Effector memory CD4-positive, alpha-beta T cell (primary cell): ENCODE measurements around the gene SEC11A.
A peak's percentile ranks its signal among the peaks of the same experiment; 100 is the strongest.

ENCODE experiments used
- DNase-seq, 3 donors: peaks; one replicate each; pipeline ENCODE4 v3.0.0-alpha.2; 2020
- H3K27ac ChIP-seq: 2 replicates; pipeline ENCODE4 v1.7.0; 2013; ENCODE audit warnings: mild to moderate bottlenecking, low read length, moderate library complexity; ENCODE audit not compliant: insufficient read depth, poor library complexity, severe bottlenecking
- H3K27me3 ChIP-seq: replicated peaks from 2 replicates; pipeline ENCODE4 v1.7.0; 2013; ENCODE audit warnings: mild to moderate bottlenecking, low read length; ENCODE audit not compliant: insufficient read depth, control insufficient read depth, poor library complexity, severe bottlenecking
- H3K36me3 ChIP-seq: 2 replicates; pipeline ENCODE4 v1.7.0; 2013; ENCODE audit warnings: mild to moderate bottlenecking, low read length, moderate library complexity; ENCODE audit not compliant: control insufficient read depth, insufficient read depth
- H3K4me1 ChIP-seq: 2 replicates; pipeline ENCODE4 v1.7.0; 2013; ENCODE audit warnings: low read length, mild to moderate bottlenecking; ENCODE audit not compliant: control insufficient read depth, insufficient read depth, poor library complexity, severe bottlenecking
- H3K4me3 ChIP-seq: 2 replicates; pipeline ENCODE4 v1.7.0; 2013; ENCODE audit warnings: low read length, low read depth, mild to moderate bottlenecking; ENCODE audit not compliant: insufficient read depth, poor library complexity, severe bottlenecking
- H3K9me3 ChIP-seq: 2 replicates; pipeline ENCODE4 v1.7.0; 2013; ENCODE audit warnings: mild to moderate bottlenecking, low read length, moderate library complexity; ENCODE audit not compliant: control insufficient read depth

SEC11A gene

GRCh38 chr15:84658788-84659411, 57.0 kb downstream of the SEC11A start:
- Histone ChIP-seq H3K27ac (peak overlapping the region; percentile 69), H3K9me3 (no peaks in the 10 kb centered on the region), H3K4me1 (peaks cover 17% of the 10 kb centered on the region), H3K27me3 (no peaks in the 10 kb centered on the region), H3K4me3 (peak overlapping the region; percentile 66), H3K36me3 (no peaks in the 10 kb centered on the region)
- DNase-seq = no peak

DNA sequence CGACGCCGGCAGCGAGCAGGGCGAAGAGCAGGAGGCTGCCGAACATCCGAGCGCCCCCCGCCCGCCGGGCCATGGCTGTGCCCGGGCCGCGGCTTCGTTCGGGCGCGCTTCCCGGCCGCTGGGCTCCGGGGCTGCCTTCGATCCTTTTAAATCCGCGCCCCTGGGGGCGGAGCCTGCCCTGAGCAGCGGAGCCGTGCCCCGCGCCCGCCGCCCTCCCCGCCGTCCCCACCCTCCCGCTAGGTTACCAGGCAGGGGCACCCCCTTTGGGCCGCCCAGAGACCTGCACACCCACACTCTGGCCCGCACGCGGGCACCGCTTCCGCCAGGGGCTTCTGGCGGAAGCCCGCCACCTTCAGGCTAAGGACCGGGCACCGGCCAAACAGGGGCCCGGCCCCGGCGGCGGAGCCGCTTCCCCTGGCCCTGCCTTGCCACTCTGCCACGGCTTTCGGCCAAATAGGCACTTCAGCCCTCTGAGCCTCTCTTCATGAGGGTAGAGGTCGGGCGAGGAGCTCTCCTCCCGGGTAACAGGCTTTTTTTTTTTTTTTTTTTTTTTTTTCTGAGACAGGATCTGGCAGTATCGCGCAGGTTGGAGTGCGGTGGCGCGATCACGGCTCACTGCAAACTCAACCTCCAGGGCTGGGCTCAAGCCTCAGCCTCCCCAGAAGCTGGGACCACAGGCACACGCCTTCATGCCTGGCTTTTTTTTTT, 57.7 kb downstream of the SEC11A start, which contains the start of gene NMB:
NMB (minus strand) TSS at position 120 of the 708 bp plus-strand sequence; CDS start at position 73, 47 bp downstream.
- Histone ChIP-seq H3K4me3 (peak within 1 kb of the TSS; percentile 66), H3K27ac (peak within 1 kb of the TSS; percentile 69), H3K27me3 (no peaks in the 10 kb centered on the region), H3K4me1 (peaks cover 23% of the 10 kb centered on the region), H3K9me3 (no peaks in the 10 kb centered on the region), H3K36me3 (no peaks in the 10 kb centered on the region)
- DNase-seq = peak; percentile 80 to 85 (median 85)

DNA sequence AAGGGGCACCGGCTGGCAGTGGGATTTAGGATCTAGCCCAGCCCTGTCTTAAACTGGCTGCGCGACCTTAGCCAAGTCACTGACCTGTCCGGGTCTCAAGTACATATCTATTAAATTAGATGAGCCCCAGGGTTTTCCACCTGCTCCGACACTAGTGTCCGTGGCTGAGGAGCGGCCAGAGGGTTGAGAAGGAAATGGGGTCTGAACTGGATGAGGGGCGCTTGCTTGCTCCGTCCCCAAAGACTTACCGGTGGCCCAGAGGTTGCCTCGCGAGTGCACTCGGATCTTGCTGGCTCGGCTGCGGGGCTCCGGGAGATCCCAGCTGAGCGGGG, 58.2 kb downstream of the SEC11A start:
- H3K36me3 ChIP-seq = no peaks in the 10 kb centered on the region
- H3K4me3 ChIP-seq = peak overlapping the region; percentile 66
- DNase-seq = no peak
- H3K4me1 ChIP-seq = peaks cover 28% of the 10 kb centered on the region
- H3K27me3 ChIP-seq = no peaks in the 10 kb centered on the region
- peak overlapping the region; percentile 69 for H3K27ac ChIP-seq
- H3K9me3 ChIP-seq = no peaks in the 10 kb centered on the region

DNA sequence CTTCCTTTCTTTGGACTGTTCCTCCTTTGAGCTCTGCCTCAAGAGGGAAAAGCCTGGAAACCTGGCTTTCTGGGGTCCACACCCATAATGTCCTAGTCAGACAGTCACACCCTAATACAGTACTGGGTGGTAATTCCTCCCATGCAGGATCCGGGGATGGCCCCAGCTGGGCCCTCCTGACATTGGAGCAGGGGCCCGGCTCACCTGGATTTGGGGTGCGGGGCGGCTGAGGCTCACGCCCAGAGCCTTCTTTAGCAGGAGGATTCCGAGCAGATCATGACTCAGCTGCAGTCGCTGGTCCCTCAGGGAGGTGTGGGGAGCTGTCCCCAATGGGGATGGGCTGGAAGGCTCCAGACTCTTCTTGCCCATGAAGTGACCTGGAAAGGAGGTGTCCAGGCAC, 59.0 kb downstream of the SEC11A start:
- no peak for DNase-seq
- H3K4me1 ChIP-seq = peaks cover 28% of the 10 kb centered on the region

GRCh38 chr15:84654689-84655453, 61.1 kb downstream of the SEC11A start:
- Histone ChIP-seq H3K27ac (peak overlapping the region; percentile 93), H3K9me3 (no peaks in the 10 kb centered on the region), H3K36me3 (peaks cover 14% of the 10 kb centered on the region), H3K4me3 (peak overlapping the region; percentile 89), H3K27me3 (no peaks in the 10 kb centered on the region), H3K4me1 (peaks cover 28% of the 10 kb centered on the region)
- DNase-seq = peak; percentile 43 to 65 (median 52)

More for the DNA sequence above, 59.0 kb downstream of the SEC11A start:
- H3K9me3 ChIP-seq = no peaks in the 10 kb centered on the region
- no peak overlapping the region for H3K4me3 ChIP-seq
- H3K27ac ChIP-seq = no peak overlapping the region
- peaks cover 5% of the 10 kb centered on the region for H3K36me3 ChIP-seq
- no peaks in the 10 kb centered on the region for H3K27me3 ChIP-seq

GRCh38 chr15:84653910-84654688, 61.8 kb downstream of the SEC11A start, which contains the start of gene WDR73:
WDR73 (minus strand) TSS chr15:84654283; CDS start chr15:84654274, 9 bp downstream.
- Histone ChIP-seq H3K4me1 (peaks cover 28% of the 10 kb centered on the region), H3K27me3 (no peaks in the 10 kb centered on the region)
- DNase-seq = peak; percentile 94 to 98 (median 94)

DNA sequence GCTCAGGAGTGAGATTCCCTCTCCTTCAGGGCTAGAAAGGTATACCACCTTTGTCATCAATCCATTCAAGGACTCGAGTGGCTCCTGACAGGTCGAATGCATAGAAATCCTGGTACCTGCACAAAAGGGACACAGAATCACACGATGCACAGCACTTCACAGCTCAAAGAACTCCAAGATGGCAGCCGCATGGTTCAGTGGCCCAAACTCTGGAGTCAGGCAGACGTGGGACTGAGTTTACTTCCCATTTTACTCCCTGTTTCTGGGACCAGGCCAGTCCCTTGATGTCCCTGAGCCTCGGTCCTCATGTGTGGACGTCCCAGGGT, 62.4 kb downstream of the SEC11A start:
- Histone ChIP-seq H3K9me3 (no peaks in the 10 kb centered on the region), H3K27me3 (no peaks in the 10 kb centered on the region), H3K36me3 (peaks cover 23% of the 10 kb centered on the region), H3K27ac (peak overlapping the region; percentile 93), H3K4me1 (peaks cover 22% of the 10 kb centered on the region), H3K4me3 (peak overlapping the region; percentile 89)
- no peak for DNase-seq

More at GRCh38 chr15:84653910-84654688, 61.8 kb downstream of the SEC11A start, which contains the start of gene WDR73:
- peaks cover 18% of the 10 kb centered on the region for H3K36me3 ChIP-seq
- H3K9me3 ChIP-seq = no peaks in the 10 kb centered on the region
- peak within 1 kb of the TSS; percentile 89 for H3K4me3 ChIP-seq
- peak within 1 kb of the TSS; percentile 93 for H3K27ac ChIP-seq

- Histone ChIP-seq H3K27me3 (no peaks in the 10 kb centered on the region), H3K27ac (no peak overlapping the region), H3K4me3 (no peak overlapping the region), H3K4me1 (peaks cover 13% of the 10 kb centered on the region), H3K9me3 (no peaks in the 10 kb centered on the region), H3K36me3 (peaks cover 58% of the 10 kb centered on the region)
- DNase-seq = no peak
Observed at GRCh38 chr15:84649706-84650105, 66.2 kb downstream of the SEC11A start.

- Histone ChIP-seq H3K4me1 (peaks cover 8% of the 10 kb centered on the region), H3K36me3 (peaks cover 63% of the 10 kb centered on the region), H3K9me3 (no peaks in the 10 kb centered on the region), H3K27ac (no peak overlapping the region), H3K27me3 (no peaks in the 10 kb centered on the region), H3K4me3 (no peak overlapping the region)
- no peak for DNase-seq
Observed at GRCh38 chr15:84648539-84648938, 67.4 kb downstream of the SEC11A start.
